H9 (cell line): ENCODE data around the gene ACSF3. TPM values are rescaled to one million over a fixed set of nuclear protein-coding genes. Genes with fewer than 3 reads are reported as not detected.

Source experiments
- DNase-seq: peaks from one replicate; pipeline ENCODE4 v3.0.0-alpha.2; 2017
- H2AFZ ChIP-seq: one replicate; pipeline ENCODE4 v1.6.1; 2013; ENCODE audit warnings: mild to moderate bottlenecking, low read length, control low read depth, moderate library complexity
- H2AK5ac ChIP-seq: 2 replicates; pipeline ENCODE4 v1.6.1; 2013; ENCODE audit warnings: low read length, control low read depth, mixed read lengths; ENCODE audit not compliant: insufficient read length
- H2BK120ac ChIP-seq: one replicate; pipeline ENCODE4 v1.6.1; 2013; ENCODE audit warnings: low read depth, mild to moderate bottlenecking, low read length, control low read depth, inconsistent platforms; ENCODE audit not compliant: poor library complexity, severe bottlenecking
- H2BK12ac ChIP-seq: 2 replicates; pipeline ENCODE4 v1.6.1; 2013; ENCODE audit warnings: low read length, control low read depth, mixed read lengths, low read depth; ENCODE audit not compliant: insufficient read length
- H2BK15ac ChIP-seq: 2 replicates; pipeline ENCODE4 v1.6.1; 2013; ENCODE audit warnings: low read depth, low read length, control low read depth
- H2BK20ac ChIP-seq: one replicate; pipeline ENCODE4 v1.6.1; 2013; ENCODE audit warnings: low read depth, mild to moderate bottlenecking, low read length, control low read depth, inconsistent platforms; ENCODE audit not compliant: poor library complexity, severe bottlenecking
- H2BK5ac ChIP-seq: 2 replicates; pipeline ENCODE4 v1.6.1; 2013; ENCODE audit warnings: low read length, control low read depth, mixed read lengths; ENCODE audit not compliant: insufficient read length
- H3K14ac ChIP-seq: 2 replicates; pipeline ENCODE4 v1.6.1; 2013; ENCODE audit warnings: low read length, control low read depth; ENCODE audit not compliant: insufficient read depth
- H3K18ac ChIP-seq: 2 replicates; pipeline ENCODE4 v1.6.1; 2013; ENCODE audit warnings: low read depth, mild to moderate bottlenecking, mixed read lengths, low read length, control low read depth; ENCODE audit not compliant: insufficient read length
- H3K23ac ChIP-seq: 2 replicates; pipeline ENCODE4 v1.6.1; 2013; ENCODE audit warnings: low read length, control low read depth, mixed read lengths, low read depth; ENCODE audit not compliant: insufficient read length
- H3K23me2 ChIP-seq: 2 replicates; pipeline ENCODE4 v1.6.1; 2013; ENCODE audit warnings: low read depth, mild to moderate bottlenecking, mixed read lengths, low read length, control low read depth; ENCODE audit not compliant: insufficient read length, poor library complexity, severe bottlenecking
- H3K27ac ChIP-seq: 2 replicates; pipeline ENCODE4 v1.5.1; 2013; ENCODE audit warnings: low read length, control low read depth, mixed read lengths, low read depth; ENCODE audit not compliant: insufficient read length
- H3K27me3 ChIP-seq: 2 replicates; pipeline ENCODE4 v1.6.1; 2013; ENCODE audit warnings: low read length, control low read depth, inconsistent platforms; ENCODE audit not compliant: insufficient read depth
- H3K4ac ChIP-seq: 2 replicates; pipeline ENCODE4 v1.6.1; 2013; ENCODE audit warnings: low read depth, mild to moderate bottlenecking, control low read depth, inconsistent platforms, low read length, moderate library complexity
- H3K4me1 ChIP-seq: 2 replicates; pipeline ENCODE4 v1.6.1; 2013; ENCODE audit warnings: low read length, control low read depth, inconsistent platforms; ENCODE audit not compliant: insufficient read depth
- H3K4me2 ChIP-seq: 2 replicates; pipeline ENCODE4 v1.6.1; 2013; ENCODE audit warnings: low read length, control low read depth, mixed read lengths; ENCODE audit not compliant: insufficient read length, insufficient read depth
- H3K56ac ChIP-seq: 2 replicates; pipeline ENCODE4 v1.6.1; 2013; ENCODE audit warnings: low read depth, mild to moderate bottlenecking, mixed read lengths, low read length, control low read depth; ENCODE audit not compliant: insufficient read length
- H3K79me1 ChIP-seq: 2 replicates; pipeline ENCODE4 v1.6.1; 2013; ENCODE audit warnings: low read depth, mild to moderate bottlenecking, moderate library complexity, low read length, control low read depth, inconsistent platforms; ENCODE audit not compliant: insufficient read depth, poor library complexity, severe bottlenecking
- H3K79me2 ChIP-seq: 2 replicates; pipeline ENCODE4 v1.6.1; 2013; ENCODE audit warnings: low read length, control low read depth, inconsistent platforms; ENCODE audit not compliant: insufficient read depth
- H3K9ac ChIP-seq: 2 replicates; pipeline ENCODE4 v1.6.1; 2013; ENCODE audit warnings: low read length, control low read depth, mixed read lengths; ENCODE audit not compliant: insufficient read length; ENCODE audit errors: extremely low read depth
- H3K9me3 ChIP-seq: one replicate; pipeline ENCODE4 v1.6.1; 2013; ENCODE audit warnings: low read depth, low read length, inconsistent platforms; ENCODE audit not compliant: control insufficient read depth
- H3T11ph ChIP-seq: one replicate; pipeline ENCODE4 v1.6.1; 2013; ENCODE audit warnings: mild to moderate bottlenecking, low read length, control low read depth, inconsistent platforms
- H4K20me1 ChIP-seq: one replicate; pipeline ENCODE4 v1.6.1; 2013; ENCODE audit not compliant: control insufficient read depth, insufficient read length, insufficient read depth
- H4K5ac ChIP-seq: 2 replicates; pipeline ENCODE4 v1.6.1; 2013; ENCODE audit warnings: low read depth, mild to moderate bottlenecking, mixed read lengths, low read length, control low read depth; ENCODE audit not compliant: insufficient read length
- H4K8ac ChIP-seq: replicated peaks from 2 replicates; pipeline ENCODE4 v1.6.1; 2013; ENCODE audit warnings: low read length, control low read depth, mixed read lengths, low read depth; ENCODE audit not compliant: insufficient read length
- H4K91ac ChIP-seq: 2 replicates; pipeline ENCODE4 v1.6.1; 2013; ENCODE audit warnings: low read depth, mild to moderate bottlenecking, moderate library complexity, mixed read lengths, low read length, control low read depth; ENCODE audit not compliant: insufficient read length
- H3K27ac Mint-ChIP-seq, 3 experiments: 2 replicates in 2 of 3; 3 replicates in 1 of 3; pipeline ENCODE4 v1.8.0; 2020 to 2021; ENCODE audit warnings: mixed read lengths in 3 of 3, mild to moderate bottlenecking in 1 of 3, moderate library complexity in 1 of 3
- H3K27me3 Mint-ChIP-seq: 2 replicates; pipeline ENCODE4 v1.8.0; 2021; ENCODE audit warnings: low read depth, mild to moderate bottlenecking, moderate library complexity, mixed read lengths
- H3K36me3 Mint-ChIP-seq, 3 experiments: 2 replicates in 2 of 3; 3 replicates in 1 of 3; pipeline ENCODE4 v1.8.0; 2020 to 2021; ENCODE audit warnings: low read depth in 3 of 3, mixed read lengths in 3 of 3; ENCODE audit not compliant: insufficient read depth in 1 of 3
- H3K4me1 Mint-ChIP-seq, 2 experiments: 2 replicates each; pipeline ENCODE4 v1.8.0; 2020; ENCODE audit warnings: mixed read lengths in 2 of 2
- H3K4me3 Mint-ChIP-seq, 2 experiments: 2 replicates in 1 of 2; 3 replicates in 1 of 2; pipeline ENCODE4 v1.8.0; 2020 to 2021; ENCODE audit warnings: mild to moderate bottlenecking in 2 of 2, mixed read lengths in 2 of 2, moderate library complexity in 1 of 2
- H3K9me3 Mint-ChIP-seq, 2 experiments: 2 replicates in 1 of 2; 3 replicates in 1 of 2; pipeline ENCODE4 v1.8.0; 2020; ENCODE audit warnings: mild to moderate bottlenecking in 2 of 2, mixed read lengths in 2 of 2, moderate library complexity in 1 of 2
- WGBS: extraction: QIAGEN DNeasy Blood & Tissue Kit; methylation state at CpG from one replicate; pipeline ENCODE4 v1.1.7; 2013; ENCODE audit warnings: missing lambda C conversion rate, low lambda C conversion rate, mixed read lengths; ENCODE audit not compliant: insufficient read length; ENCODE audit errors: extremely low coverage; 5-methylcytosine and 5-hydroxymethylcytosine counted together
- total RNA-seq: library from RNA; stranded (reverse); gene quantifications from 2 replicates; pipeline ENCODE4 v1.2.1, GENCODE V29; 2021
- TF ChIP-seq, protein P1 (sequence below): fragments of 200-600 bp; sonication (generic); conservative IDR thresholded peaks from 3 replicates; pipeline ENCODE4 v1.8.0; 2021; ENCODE audit warnings: antibody characterized with exemption, mild to moderate bottlenecking

The ACSF3 gene
- total RNA-seq, 1 experiment from 2014 or later = 31.3 TPM

- no peaks in the 10 kb centered on the region for H3K79me1 ChIP-seq
These were observed 13.5 kb downstream of the ACSF3 start for GRCh38 chr16:89107203-89107582.

More at GRCh38 chr16:89107203-89107582, 13.5 kb downstream of the ACSF3 start:
- no peak for DNase-seq
- Histone ChIP-seq H3T11ph (no peak overlapping the region), H3K9me3 (no peaks in the 10 kb centered on the region), H2BK5ac (no peak overlapping the region), H3K23me2 (no peaks in the 10 kb centered on the region), H3K56ac (no peak overlapping the region), H3K9ac (no peak overlapping the region), H3K14ac (no peak overlapping the region), H4K5ac (no peak overlapping the region), H4K20me1 (peaks cover 2% of the 10 kb centered on the region), H3K79me2 (no peaks in the 10 kb centered on the region), H2AK5ac (no peak overlapping the region), H2AFZ (no peak overlapping the region), H3K27ac (no peak overlapping the region), H2BK120ac (no peak overlapping the region), H3K4ac (no peak overlapping the region), H3K4me1 (no peaks in the 10 kb centered on the region), H3K18ac (no peak overlapping the region), H3K23ac (no peak overlapping the region), H3K27me3 (no peaks in the 10 kb centered on the region), H2BK12ac (no peak overlapping the region), H2BK15ac (no peak overlapping the region), H2BK20ac (no peak overlapping the region), H3K4me2 (no peak overlapping the region), H4K8ac (no peak overlapping the region), H4K91ac (no peak overlapping the region)
- no peaks in the 10 kb centered on the region for H3K4me1 Mint-ChIP-seq
- H3K27ac Mint-ChIP-seq = no peak overlapping the region
- no peaks in the 10 kb centered on the region for H3K27me3 Mint-ChIP-seq
- no peaks in the 10 kb centered on the region for H3K9me3 Mint-ChIP-seq
- no CpG with 5 or more reads among the region's 20 CpGs for WGBS
- TF ChIP-seq, protein P1, sequence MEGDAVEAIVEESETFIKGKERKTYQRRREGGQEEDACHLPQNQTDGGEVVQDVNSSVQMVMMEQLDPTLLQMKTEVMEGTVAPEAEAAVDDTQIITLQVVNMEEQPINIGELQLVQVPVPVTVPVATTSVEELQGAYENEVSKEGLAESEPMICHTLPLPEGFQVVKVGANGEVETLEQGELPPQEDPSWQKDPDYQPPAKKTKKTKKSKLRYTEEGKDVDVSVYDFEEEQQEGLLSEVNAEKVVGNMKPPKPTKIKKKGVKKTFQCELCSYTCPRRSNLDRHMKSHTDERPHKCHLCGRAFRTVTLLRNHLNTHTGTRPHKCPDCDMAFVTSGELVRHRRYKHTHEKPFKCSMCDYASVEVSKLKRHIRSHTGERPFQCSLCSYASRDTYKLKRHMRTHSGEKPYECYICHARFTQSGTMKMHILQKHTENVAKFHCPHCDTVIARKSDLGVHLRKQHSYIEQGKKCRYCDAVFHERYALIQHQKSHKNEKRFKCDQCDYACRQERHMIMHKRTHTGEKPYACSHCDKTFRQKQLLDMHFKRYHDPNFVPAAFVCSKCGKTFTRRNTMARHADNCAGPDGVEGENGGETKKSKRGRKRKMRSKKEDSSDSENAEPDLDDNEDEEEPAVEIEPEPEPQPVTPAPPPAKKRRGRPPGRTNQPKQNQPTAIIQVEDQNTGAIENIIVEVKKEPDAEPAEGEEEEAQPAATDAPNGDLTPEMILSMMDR = no peak
- H3K4me3 Mint-ChIP-seq = no peak overlapping the region
- peaks cover 20 to 59% (median 58%) of the 10 kb centered on the region in 3 experiments for H3K36me3 Mint-ChIP-seq
